ENCODE data around the gene VWA5B1.

The VWA5B1 gene

DNA sequence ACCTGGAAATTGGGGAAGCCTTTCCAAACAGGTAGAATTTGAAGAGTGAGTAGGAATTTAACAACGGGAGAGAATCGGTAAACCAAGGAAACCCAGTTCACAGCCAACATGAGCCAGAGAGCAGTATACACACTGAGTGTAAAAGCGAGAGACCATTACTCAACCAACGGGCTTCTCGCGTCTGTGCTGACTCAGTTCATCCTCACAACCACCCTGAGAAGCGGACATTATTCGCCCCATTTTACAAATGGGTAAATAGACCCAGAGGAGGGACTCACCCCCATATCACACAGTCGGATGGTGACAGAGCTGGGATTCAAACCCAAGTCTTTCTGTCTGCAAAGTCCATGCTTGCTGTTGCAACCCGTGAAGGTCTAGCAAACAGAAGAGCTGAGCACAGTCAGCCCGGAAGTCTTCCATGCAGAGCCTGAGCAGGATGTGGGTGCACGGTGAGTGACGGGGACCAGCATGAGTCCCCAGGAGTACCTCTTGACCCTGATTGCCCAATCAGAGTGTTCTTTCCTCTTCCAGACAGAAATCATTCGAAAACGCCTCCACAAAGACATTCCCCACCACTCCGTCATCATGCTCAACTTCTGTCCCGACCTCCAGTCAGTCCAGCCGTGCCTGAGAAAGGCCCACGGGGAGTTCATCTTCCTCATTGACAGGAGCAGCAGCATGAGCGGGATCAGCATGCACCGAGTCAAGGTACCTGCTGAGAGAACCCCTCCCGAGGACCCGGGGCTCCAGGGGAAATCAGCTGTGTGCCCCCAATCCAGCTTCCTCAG lies 32.3 kb downstream of the VWA5B1 start:
- no peak for DNase-seq

DNA sequence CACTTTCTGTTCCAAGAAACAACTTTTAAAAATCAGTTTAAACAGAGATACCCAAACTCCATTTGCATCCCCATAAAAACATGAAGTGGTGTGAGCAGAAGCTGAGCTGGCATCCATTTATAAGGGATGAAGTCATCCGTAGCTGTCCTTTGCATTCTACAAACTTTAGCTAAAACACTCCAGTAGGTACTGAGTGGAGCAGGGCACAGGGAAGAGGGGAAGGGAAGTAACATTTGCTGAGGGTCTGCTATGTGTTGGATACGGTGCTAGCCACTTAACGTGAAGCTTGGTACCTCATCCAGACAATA lies 32.9 kb downstream of the VWA5B1 start:
- no peak for DNase-seq

DNA sequence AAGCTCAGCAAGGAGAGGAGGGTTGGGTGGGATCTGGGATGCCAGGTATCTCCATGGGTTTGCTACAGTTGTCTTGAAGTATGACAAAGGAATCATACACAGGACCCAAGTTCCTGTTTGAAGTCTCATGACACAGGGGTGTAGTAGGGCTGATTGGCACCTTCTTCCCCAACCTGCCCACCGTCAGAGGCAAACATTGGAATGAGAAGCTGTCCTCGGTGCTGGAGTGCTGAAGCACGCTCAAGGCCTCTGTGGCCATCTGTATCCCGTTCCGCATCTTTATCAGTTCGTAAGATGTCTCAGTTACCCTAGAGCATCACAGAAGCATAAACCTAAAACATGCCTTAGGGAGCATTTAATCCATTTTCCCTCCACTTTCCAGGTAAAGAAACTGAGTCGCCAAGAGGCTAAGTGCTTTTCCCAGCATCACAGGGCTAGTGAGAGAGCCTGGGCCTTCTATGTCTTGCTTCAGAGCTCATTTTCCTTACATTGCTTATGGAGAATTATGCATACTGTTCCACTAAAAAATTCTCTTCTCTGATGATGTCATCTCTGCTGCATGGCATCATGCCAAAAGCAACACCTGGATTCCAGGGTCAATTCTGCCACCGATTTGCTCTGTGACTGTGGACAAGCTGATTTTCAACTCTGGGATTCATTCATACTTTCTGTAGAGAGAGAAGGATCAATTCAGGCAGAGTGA lies 34.2 kb downstream of the VWA5B1 start:
- no peak for DNase-seq

DNA sequence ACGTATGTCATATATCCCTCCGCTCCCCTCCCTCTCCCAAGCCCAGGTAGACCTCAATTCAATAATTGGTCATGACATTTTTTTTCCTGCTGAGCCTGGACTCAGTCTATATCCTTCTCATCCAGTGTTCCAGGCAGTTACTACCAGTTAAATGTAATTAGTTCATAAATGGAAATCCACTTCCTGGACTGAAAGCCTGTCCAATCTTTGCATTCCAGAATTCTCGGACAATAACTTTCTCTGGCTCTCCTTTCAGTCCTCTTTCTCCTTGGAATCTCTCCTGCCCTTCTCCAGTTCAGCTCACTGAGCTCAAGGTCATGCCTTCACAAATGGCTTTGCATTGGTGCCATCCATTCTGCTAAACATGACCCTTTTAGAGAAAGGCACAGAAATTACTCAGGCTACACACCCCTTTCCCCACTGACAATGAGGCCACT lies 34.8 kb downstream of the VWA5B1 start:
- no peak for DNase-seq

DNA sequence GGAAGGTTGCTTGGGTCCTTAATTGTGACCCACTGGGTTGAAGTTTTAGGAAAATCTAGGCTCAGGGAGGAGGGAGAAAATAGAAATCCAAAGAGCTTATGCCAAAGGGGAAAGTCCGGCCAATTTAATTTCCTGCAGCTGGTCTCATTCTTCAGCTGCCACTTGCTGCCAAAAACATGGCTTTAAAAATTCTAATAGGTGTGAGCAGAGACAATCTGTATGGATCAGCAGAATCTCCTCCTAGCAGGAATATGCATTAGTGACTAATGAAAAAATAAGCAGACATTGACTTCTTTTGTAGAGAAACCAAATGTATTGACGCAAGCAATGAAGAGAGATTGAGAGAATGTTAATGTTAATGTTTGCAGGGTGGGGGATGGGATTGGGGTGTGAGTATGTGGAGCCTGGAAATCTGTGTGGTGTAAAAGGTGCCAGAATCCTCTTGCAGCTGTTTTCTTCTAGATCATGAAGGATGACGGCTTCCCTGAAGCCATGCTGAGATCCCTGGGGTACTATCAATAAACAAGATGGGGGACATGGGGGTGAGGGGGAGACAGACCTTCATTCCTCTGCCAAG lies 35.3 kb downstream of the VWA5B1 start:
- no peak for DNase-seq

DNA sequence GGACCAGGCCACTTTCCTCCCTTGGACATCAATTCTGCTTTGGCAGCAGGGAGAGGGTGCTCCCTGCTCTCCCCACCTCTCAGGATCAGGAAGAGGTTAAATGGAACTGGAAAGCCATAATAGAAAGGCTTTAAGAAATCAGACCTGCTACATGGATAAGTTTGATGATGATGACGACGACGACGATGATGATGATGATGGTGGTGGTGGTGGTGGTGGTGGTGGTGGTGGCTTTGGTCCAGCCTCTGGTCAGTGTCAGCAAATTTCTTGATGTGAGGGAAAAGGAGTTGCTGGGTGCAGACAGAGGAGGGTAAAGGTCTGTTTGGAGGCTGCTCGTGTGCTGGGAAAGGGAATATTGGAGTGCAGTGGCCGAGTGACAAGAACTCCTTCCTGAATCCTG lies 36.8 kb downstream of the VWA5B1 start:
- DNase-seq: no peak

DNA sequence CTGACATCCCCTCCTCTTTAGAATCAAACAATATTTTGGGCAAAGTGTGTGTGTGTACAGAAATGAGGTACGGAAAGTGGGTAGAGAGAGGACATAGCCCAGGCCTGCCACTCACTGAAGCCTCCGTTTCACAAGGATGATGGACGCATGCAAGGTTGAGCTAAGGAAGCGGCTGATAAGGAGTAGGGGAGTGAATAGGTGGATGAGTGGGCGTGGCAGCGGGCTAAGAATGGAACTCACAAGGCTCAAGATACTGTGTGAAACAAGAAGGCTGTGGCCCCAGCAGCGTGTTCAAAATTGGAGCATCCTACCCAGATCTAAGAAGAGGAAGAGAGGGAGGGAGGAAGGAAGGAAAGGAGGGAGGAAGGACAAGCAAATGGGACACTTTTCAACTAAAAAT lies 37.5 kb downstream of the VWA5B1 start:
- DNase-seq: no peak

DNA sequence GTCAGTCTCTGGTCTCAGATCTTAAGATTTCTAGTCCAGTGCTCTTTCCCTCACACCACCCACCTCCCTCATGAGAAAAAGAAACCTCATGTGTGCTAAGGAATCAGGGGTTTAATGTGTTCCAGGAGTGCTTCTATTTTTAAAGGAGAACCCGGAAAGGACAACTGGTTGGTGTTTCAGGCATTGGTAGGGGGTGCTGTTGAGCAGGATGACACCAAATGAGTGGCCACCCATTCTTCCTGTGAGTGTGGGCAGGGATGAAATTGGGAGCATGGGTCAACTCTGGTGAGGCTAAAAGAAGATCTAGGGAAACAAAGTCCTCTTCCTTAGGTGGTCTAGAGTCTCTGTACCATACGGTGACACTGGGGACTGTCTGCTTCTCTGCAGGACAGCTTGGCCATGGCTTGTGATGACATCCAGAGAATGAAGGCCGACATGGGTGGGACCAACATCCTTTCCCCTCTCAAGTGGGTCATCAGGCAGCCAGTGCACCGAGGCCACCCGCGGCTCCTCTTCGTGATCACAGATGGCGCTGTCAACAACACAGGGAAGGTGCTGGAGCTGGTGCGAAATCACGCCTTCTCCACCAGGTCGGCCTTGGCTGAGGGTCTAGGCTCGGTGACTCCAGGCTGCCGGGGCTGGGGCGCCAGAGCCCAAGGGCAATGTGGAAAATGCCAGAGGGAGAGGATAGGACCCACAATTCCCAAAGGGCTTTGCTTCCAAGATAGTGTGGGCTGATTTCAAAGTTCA lies 39.3 kb downstream of the VWA5B1 start:
- DNase-seq: no peak

DNA sequence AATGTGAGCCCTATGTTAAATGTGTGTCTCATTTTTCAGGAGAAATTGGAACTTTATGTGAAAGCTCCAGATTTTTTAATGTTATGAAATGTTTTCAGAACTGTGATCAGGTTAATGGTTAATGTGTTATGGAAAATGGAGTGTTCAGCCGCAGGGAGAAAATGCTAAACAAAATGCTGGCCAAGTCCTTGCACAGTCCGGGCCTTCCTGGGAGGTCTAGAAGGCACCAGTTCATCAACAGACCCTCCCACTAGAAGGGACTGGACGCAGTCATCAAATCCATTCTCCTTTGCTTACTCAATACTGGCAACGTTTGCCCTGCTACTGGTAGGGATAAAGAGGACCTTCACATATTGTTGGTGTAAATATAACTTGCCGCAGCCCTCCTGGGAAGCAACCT lies 43.4 kb downstream of the VWA5B1 start:
- no peak for DNase-seq

DNA sequence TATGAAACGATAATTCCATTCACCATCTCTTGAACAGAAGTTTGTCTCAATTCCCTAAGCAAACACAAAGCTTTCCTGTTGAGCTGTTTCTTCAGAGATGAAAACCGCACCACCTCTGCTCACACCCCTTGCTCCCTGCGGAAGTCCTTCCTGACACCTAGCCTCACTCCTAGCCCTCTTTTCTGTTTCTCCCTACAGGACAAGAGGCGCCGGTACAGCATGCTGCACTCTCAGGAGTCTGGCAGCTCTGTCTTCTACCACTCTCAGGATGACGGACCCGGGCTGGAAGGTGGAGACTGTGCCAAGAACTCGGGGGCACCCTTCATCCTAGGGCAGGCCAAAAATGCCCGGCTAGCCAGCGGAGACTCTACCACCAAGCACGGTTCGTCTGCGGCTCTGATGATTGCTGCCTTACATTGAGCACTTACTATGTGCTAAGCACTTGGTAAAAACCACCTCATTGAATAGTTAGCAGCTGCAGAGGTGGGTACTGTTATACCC lies 45.5 kb downstream of the VWA5B1 start:
- no peak for DNase-seq

DNA sequence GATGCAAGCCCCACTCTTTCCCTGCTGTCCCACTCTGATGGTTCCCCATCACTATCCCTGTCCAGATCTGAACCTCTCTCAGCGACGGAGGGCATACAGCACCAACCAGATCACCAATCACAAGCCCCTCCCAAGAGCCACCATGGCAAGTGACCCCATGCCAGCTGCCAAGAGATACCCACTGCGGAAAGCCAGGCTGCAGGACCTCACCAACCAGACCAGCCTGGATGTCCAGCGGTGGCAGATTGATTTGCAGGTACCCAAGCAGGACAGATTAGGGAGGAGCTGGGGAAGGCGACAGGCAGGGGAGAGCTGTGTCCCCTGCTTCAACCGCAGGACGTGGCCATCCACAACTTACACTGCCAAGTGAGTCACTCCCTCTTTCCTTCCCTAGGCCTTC lies 46.9 kb downstream of the VWA5B1 start:
- no peak for DNase-seq

DNA sequence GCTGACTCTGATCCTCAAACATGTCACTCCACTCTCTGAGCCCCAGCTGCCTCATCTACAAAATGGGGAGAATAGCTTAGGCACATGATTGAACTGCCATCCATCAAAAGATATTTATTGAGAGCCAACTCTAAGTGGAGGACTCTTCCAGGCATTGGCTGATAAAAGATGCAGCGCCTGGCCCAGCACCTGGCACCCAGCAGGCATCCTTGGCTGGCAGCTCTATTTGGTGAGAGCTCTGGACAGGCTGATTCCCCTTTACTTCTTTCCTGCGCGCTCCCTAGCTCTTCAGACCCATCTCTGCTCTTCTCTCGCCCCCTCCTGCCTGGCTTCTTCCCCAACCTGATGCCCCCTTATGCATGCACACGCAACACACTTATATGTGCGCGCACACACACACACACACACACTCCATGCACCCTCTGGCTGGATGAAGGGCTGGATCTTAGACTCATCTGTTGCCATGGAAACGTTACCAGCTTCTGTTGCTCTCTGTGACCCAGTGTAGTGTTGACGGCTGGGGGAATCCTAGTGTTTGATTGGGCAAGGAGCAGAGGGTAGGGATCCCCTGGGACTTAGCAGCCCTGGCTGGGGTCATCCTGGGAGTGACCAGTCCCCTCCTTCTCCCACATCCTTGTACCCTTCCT lies 49.3 kb downstream of the VWA5B1 start:
- DNase-seq: no peak

DNA sequence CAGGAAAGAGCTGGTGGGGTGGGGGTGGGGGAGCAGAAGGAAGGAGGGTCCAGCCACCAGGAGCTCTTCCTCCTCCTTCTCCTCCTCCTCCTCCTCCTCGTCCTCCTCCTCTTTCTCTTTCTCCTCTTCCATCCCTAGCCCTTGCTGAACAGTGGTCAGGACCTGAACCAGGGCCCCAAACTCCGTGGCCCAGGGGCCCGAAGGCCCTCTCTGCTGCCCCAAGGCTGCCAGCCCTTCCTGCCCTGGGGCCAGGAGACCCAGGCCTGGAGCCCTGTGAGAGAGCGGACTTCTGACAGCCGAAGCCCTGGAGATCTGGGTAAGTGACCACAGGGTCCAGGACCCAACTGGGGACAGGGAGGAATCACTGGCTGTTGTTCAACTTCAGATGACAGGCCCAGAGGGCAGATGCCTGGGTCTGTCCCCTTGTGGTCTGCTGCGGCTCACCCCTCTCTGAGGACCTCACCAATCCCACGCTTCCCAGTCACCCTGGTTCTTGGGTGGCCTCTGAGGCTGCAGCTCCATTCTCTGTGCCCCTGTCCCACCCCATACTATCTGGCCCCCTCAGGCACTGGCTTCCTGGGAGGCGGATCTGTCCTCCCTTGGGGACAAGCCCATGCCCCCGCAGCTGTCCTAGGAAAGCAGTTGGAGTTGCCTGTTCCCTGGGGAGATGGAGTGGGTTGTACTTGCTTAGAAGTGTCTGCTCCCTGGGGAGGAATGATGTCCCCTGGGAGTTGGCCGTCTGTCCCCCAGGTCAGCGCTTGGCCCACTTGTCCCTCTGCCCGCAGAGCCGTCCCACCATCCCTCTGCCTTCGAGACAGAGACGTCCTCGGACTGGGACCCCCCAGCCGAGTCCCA lies 51.8 kb downstream of the VWA5B1 start:
- DNase-seq: no peak

DNA sequence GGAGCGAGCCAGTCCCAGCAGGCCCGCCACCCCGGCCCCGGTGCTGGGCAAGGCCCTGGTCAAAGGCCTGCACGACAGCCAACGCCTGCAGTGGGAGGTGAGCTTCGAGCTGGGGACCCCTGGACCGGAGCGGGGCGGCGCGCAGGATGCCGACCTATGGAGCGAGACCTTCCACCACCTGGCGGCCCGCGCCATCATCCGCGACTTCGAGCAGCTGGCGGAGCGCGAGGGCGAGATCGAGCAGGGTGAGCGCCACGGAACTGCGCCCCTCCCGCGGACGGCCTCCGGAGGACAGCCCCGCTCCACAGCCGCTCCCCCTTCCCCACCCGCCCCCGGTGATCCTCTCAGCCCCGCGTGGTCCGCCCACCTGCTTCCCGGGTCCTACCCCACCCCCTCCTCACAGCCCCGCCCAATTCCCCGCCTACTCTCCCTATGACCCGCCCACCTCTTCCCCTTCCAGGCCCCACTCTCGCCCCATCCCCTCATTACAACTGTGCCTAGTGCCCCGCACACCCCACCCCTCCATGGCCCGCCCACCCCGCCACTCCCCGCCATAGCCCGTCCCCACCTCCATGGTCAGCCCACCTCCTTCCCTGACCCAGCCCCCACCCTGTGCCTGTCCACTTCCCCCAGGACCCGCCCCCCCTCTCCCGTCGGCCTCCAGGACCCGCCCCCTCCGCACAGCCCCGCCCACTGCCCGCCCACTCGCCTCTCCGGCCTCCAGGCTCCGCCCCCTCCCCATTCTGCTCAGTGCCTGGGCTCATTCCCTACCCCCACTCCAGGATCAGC lies 52.7 kb downstream of the VWA5B1 start:
- DNase-seq: no peak

DNA sequence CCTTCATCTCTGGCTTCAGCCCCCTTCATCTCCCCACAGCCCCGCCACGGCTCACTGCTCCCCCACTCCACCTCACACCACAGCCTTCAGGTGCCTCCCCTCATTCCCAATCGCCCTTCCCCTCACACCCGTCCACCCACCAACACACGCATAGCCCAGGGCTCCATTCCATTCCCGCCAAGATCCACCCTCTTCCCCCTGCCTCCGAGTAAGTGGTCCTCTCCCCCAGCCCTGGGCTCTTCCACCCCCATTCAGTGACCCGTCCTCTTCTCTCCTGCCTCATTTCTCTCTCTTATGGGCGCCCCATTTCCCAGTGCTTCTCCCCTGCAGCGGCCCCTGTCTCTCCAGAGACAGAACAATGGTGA lies 53.2 kb downstream of the VWA5B1 start:
- no peak for DNase-seq

DNA sequence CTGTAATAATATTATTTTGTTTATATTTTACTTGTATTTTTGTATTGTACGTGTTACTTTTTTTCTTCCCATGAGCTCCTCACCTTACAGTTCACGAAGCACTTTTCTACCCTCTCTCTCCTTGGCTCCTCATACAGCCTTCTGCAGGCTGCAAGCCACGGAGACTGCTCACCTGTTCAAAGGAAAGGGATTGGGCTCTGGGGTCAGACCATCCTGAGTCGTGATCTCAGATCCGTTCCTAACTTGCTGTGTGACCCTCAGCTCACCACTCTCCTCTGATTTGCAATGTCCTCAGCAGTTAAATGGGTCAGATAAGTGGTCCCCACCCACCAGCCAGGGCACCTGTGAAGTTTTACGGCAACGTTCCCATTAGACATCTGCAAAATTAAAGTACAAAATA lies 54.1 kb downstream of the VWA5B1 start:
- no peak for DNase-seq

DNA sequence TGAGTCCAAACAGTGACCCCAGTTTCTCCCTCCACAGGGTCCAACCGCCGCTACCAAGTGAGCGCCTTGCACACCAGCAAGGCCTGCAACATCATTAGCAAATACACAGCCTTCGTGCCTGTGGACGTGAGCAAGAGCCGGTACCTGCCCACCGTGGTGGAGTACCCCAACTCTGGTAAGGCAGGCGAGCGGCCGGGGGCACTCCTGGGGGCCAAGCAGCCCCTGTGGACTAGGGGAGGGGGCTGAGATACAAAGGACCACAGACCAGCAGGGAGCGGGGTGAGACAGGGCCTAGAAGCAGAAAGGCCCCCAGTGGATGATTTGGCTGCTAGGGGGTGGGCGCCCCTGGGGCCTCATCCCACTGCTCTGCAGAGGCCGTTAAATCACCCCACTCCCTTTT lies 54.7 kb downstream of the VWA5B1 start:
- no peak for DNase-seq

DNA sequence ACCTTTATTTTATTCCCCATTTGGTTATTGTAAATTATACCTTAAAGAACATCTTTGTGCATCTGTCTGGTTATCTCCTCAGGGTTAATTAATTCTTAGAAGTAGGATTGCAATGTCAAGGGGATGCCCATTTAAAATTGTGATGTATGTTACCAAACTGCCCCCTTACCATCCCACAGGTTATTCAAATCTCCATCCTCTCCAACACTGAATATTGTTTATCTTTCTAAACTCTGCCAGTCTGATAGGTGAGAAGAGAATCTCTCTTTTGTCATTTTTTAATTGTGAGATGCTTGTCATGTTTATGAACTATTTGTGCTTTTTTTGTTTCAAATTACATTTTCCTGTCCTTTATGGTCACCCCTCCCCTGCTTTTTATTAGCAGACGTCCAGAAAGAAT lies 55.8 kb downstream of the VWA5B1 start:
- no peak for DNase-seq

DNA sequence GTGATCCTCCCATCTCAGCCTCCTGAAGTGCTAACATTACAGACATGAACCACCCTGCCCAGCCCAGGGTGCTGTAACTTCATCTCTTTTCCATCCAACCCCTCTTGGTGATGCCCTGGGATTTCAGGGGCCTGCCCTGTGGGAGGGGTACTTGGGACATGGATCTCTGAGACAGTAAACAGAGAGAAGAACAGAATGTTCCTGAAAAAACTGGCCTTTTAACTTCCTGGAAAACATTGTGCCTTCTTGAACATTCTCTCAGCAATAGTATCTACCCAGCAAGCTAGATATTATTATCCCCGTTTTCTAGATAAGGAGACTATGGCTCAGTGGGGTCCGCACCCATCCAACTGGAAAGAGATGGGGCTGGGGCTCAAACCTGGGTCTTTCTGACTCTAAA lies 57.0 kb downstream of the VWA5B1 start:
- DNase-seq: no peak

DNA sequence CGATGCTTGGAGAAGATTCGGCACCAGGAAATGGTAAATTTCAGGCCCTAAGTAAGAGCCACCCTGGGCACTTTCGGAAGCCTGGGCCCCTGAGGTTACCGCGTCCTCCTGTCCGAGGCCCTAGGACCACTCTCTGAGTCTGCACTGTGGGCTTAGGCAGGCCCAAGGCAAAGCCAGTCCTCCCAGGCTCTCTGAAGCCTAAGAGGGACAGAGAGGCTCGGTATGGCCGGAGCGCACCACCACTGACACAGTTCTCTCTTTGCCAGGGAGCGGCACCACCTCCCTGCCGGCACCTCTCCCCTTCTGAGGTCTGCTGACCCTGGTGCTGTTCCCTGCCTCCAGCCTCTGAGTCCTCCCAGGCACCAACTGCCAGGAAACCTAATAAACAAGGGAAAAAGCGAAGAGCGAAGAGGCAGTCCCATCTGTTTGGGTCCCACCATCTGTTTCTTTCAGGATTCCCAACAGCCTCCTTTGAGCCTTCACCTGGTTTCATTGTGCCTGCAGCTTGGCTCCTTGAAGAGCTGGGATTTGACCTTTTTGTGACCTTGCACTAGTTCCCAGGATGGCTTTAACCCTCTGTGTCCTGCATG lies 57.7 kb downstream of the VWA5B1 start:
- no peak for DNase-seq

DNA sequence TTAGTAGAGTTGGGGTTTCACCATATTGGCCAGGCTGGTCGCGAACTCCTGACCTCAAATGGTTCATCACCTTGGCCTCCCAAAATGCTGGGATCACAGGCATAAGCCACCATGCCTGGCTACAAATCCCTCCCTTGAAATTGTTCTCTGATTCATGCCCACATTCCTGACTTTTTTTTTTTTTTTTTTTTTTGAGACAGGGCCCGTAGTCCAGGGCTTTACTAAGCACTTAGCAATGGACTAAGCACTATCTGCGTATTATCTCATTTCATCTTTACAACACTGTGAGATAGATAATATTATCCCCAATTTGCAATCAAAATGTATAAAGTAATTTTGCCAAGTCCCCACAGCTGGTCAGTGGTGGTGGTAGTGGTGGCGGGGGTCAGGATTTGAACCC lies 58.9 kb downstream of the VWA5B1 start:
- no peak for DNase-seq
